Stimulated activated CD8-positive, alpha-beta memory T cell treated with anti-CD3 and anti-CD28 coated beads, Interleukin-15, amount 100 ng/mL, for 24 hours (primary cell): ENCODE measurements around the gene CARD10.
A peak's percentile ranks its signal among the peaks of the same experiment; 100 is the strongest.
"Not testable (repeated sequence)": the region's sequence is repeated elsewhere in the genome, so short reads cannot be mapped to it uniquely, and the experiment has no call there.

ENCODE experiments used
- DNase-seq: peaks from one replicate; pipeline ENCODE4 v3.0.0-alpha.2; 2020; ENCODE audit warnings: low read depth

Gene CARD10

GRCh38 chr22:37487129-37487528, 32.1 kb downstream of the CARD10 start:
- no peak for DNase-seq

GRCh38 chr22:37486224-37486845, 32.9 kb downstream of the CARD10 start, which contains the start of gene MFNG:
Gene MFNG (minus strand): TSS chr22:37486384. CDS start chr22:37486177, 207 bp downstream.
- peak; percentile 40 for DNase-seq

GRCh38 chr22:37485395-37486223, 33.6 kb downstream of the CARD10 start:
- DNase-seq, result peak; percentile 9

- peak; percentile 50 for DNase-seq
Measured at GRCh38 chr22:37484480-37485394, 34.5 kb downstream of the CARD10 start.

GRCh38 chr22:37483050-37483449, 36.2 kb downstream of the CARD10 start:
- no peak for DNase-seq

- no peak for DNase-seq
Measured at GRCh38 chr22:37482244-37482643, 37.0 kb downstream of the CARD10 start.

- no peak for DNase-seq
Measured at GRCh38 chr22:37481347-37481907, 37.8 kb downstream of the CARD10 start.

GRCh38 chr22:37480387-37481346, 38.5 kb downstream of the CARD10 start:
- no peak for DNase-seq

- DNase-seq, result no peak
Measured at GRCh38 chr22:37479196-37479595, 40.0 kb downstream of the CARD10 start.

GRCh38 chr22:37476389-37477329, 42.6 kb downstream of the CARD10 start:
- no peak for DNase-seq

GRCh38 chr22:37474447-37475090, 44.6 kb downstream of the CARD10 start:
- DNase-seq, result no peak

GRCh38 chr22:37473437-37473946, 45.7 kb downstream of the CARD10 start:
- DNase-seq, result no peak

GRCh38 chr22:37472418-37473006, 46.7 kb downstream of the CARD10 start:
- DNase-seq, result no peak

- no peak for DNase-seq
Measured at GRCh38 chr22:37471727-37472417, 47.3 kb downstream of the CARD10 start.

GRCh38 chr22:37470087-37470445, 49.1 kb downstream of the CARD10 start:
- no peak for DNase-seq

GRCh38 chr22:37469416-37470086, 49.7 kb downstream of the CARD10 start:
- no peak for DNase-seq

- not testable (repeated sequence) for DNase-seq
Measured at GRCh38 chr22:37468201-37468695, 51.0 kb downstream of the CARD10 start.
